ENCODE measurements around the gene PGLYRP1.

DNA sequence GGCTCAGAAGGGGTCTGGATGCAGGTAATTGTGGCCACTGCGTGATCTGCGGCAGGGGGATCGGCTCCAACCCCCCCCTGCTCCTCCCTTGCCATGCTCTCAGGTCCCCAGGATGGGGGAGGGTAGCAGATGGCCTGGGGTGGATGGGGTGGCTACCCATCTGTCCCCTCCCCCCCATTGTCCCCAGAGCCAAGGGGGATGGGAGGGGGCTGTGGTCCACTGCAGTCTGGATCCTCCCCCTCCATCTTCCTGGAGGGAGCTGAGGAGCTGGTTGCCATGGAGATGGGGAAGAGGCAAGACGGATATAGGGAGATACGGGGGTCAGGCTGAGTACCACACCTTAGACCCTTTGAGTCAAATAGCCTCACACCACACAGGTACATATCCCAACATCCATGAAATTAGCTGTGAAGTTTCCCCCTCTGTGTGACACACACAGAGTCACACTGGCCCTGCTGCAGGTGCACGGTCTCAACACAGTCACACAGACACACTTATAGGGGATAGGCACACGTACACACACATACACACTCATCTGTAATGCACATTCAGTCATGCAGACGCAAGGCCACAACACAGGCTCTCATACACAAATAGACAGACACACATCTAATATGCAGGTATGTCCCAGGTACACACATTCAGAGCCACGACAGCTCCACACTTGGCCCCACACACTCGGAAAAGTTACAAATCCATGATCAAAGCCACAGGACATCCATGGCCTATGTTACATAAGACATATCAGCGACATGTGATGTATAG lies 47.4 kb downstream of the PGLYRP1 start:
- TF ChIP-seq EZH2 (IDR thresholded peaks at IDR 0.05; ENCODE audit: insufficient read depth, poor library complexity, severe bottlenecking) (no peak), EZH2phosphoT487 (IDR thresholded peaks at IDR 0.05; ENCODE audit: insufficient read depth, low read depth) (no peak)

All from GM23248 (cell line).